CD4-positive, alpha-beta T cell (primary cell): ENCODE measurements around the gene GPR119. TPM values are rescaled to one million over a fixed set of nuclear protein-coding genes. Genes with fewer than 3 reads are reported as not detected.
"Not testable (repeated sequence)": the region's sequence is repeated elsewhere in the genome, so short reads cannot be mapped to it uniquely, and the experiment has no call there.

ENCODE experiments used
- ATAC-seq: fragments of 200-7000 bp; cut with Tn5 transposase; one replicate; pipeline ENCODE4 v1.10.0; 2022; ENCODE audit warnings: mild to moderate bottlenecking; ENCODE audit not compliant: poor library complexity
- CTCF ChIA-PET: fragments of 350-600 bp; sonication (Branson Sonifier 250); formaldehyde crosslinking; loops from one replicate; lab custom pipeline; 2021; ENCODE audit warnings: antibody characterized with exemption, inconsistent platforms; lab: Charles Lee
- POLR2A ChIA-PET: fragments of 350-600 bp; sonication (Branson Sonifier 250); formaldehyde crosslinking; loops from one replicate; lab custom pipeline; 2021; ENCODE audit warnings: antibody characterized with exemption, inconsistent platforms; lab: Charles Lee
- DNase-seq, 14 experiments: peaks; one replicate each; pipeline ENCODE4 v3.0.0-alpha.2; 2013 to 2020; ENCODE audit warnings: mixed read lengths in 2 of 14
- H3K27ac ChIP-seq, 2 donors: one replicate each; pipeline versions ENCODE4 v1.5.1 to v1.7.0; 2013; ENCODE audit warnings: low read length in 2 of 2, low read depth in 1 of 2, mild to moderate bottlenecking in 1 of 2
- H3K27me3 ChIP-seq, 2 experiments: 1 replicate in 1 of 2; 2 replicates in 1 of 2; pipeline versions ENCODE4 v1.6.1 to v1.7.0; 2013; ENCODE audit warnings: low read length in 2 of 2, control low read depth in 1 of 2, mild to moderate bottlenecking in 1 of 2, moderate library complexity in 1 of 2; ENCODE audit not compliant: insufficient read depth in 2 of 2, control insufficient read depth in 1 of 2
- H3K36me3 ChIP-seq: one replicate; pipeline ENCODE4 v1.6.1; 2013; ENCODE audit warnings: low read length, control low read depth; ENCODE audit not compliant: insufficient read depth
- H3K4me1 ChIP-seq: one replicate; pipeline ENCODE4 v1.6.1; 2013; ENCODE audit warnings: low read length, control low read depth; ENCODE audit not compliant: insufficient read depth
- H3K4me3 ChIP-seq: one replicate; pipeline ENCODE4 v1.5.1; 2013; ENCODE audit warnings: mild to moderate bottlenecking, low read length, moderate library complexity
- H3K9me3 ChIP-seq, 2 experiments: 1 replicate in 1 of 2; 2 replicates in 1 of 2; pipeline versions ENCODE4 v1.6.1 to v1.7.0; 2013; ENCODE audit warnings: low read length in 2 of 2, mild to moderate bottlenecking in 2 of 2, control low read depth in 1 of 2, moderate library complexity in 1 of 2; ENCODE audit not compliant: control insufficient read depth in 1 of 2, insufficient read depth in 1 of 2
- H3K27ac Mint-ChIP-seq: one replicate; pipeline ENCODE4 v1.8.0; 2020; ENCODE audit warnings: mixed read lengths
- H3K27me3 Mint-ChIP-seq: one replicate; pipeline ENCODE4 v1.8.0; 2021; ENCODE audit warnings: mixed read lengths
- H3K36me3 Mint-ChIP-seq: one replicate; pipeline ENCODE4 v1.8.0; 2021; ENCODE audit warnings: low read depth, mixed read lengths
- H3K4me1 Mint-ChIP-seq: one replicate; pipeline ENCODE4 v1.8.0; 2021; ENCODE audit warnings: low read depth, mixed read lengths
- H3K4me3 Mint-ChIP-seq: one replicate; pipeline ENCODE4 v1.8.0; 2020; ENCODE audit warnings: mild to moderate bottlenecking, mixed read lengths
- H3K9me3 Mint-ChIP-seq: one replicate; pipeline ENCODE4 v1.8.0; 2020; ENCODE audit warnings: mixed read lengths
- CTCF ChIP-seq: fragments of 200-600 bp; IDR thresholded peaks from one replicate; pipeline ENCODE4 v1.8.0; 2022; ENCODE audit warnings: antibody characterized with exemption, mild to moderate bottlenecking
- intact Hi-C, 2 experiments: fragments of 100-400 bp; cut with DNase I in 1 of 2; cut with micrococcal nuclease in 1 of 2; formaldehyde crosslinking; loops; one replicate each; pipeline versions ENCODE4 v1.15.1 to v1.9.0; 2023 to 2025; cut with DNase I, micrococcal nuclease
- total RNA-seq, 174 experiments: library from RNA in 2 of 174; stranded (reverse) in 2 of 174; gene quantifications; one replicate each; pipeline ENCODE4 v1.2.3 and lab custom pipeline; 2021 to 2026

Gene GPR119
- total RNA-seq, 2 experiments from 2014 or later, result not detected

GRCh38 chrX:130376077-130376476 lies 9.4 kb downstream of the GPR119 start:
- Histone ChIP-seq H3K27me3 (no peaks in the 10 kb centered on the region), H3K4me1 (no peaks in the 10 kb centered on the region), H3K9me3 (no peaks in the 10 kb centered on the region), H3K36me3 (no peaks in the 10 kb centered on the region), H3K4me3 (no peak overlapping the region), H3K27ac (no peak overlapping the region)
- no peak for TF ChIP-seq CTCF
- ATAC-seq (no peak), DNase-seq (no peak)
- Mint-ChIP-seq H3K36me3 (peaks cover 6% of the 10 kb centered on the region), H3K9me3 (no peaks in the 10 kb centered on the region), H3K27ac (no peak overlapping the region), H3K4me1 (no peaks in the 10 kb centered on the region), H3K4me3 (no peak overlapping the region), H3K27me3 (no peaks in the 10 kb centered on the region)
- POLR2A ChIA-PET, result no interaction called here
- CTCF ChIA-PET, result no interaction called here
- intact Hi-C loops, result no loop called here

DNA sequence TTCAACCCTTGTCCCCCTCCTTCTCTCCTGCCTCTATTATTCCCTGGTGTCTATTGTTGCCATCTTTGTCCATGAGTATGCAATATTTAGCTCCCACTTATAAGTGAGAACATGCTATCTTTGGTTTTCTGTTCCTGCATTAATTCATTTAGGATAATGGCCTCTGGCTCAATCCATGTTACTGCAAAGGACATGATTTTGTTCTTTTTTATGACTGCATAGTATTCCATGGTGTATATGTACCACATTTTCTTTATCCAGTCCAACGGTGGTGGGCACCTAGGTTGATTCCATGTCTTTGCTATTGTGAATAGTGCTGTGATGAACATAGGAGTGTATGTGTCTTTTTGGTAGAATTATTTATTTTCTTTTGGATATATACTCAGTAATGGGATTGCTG lies 33.4 kb downstream of the GPR119 start:
- DNase-seq, intact Hi-C loops, H3K27me3 Mint-ChIP-seq: not testable (repeated sequence)

DNA sequence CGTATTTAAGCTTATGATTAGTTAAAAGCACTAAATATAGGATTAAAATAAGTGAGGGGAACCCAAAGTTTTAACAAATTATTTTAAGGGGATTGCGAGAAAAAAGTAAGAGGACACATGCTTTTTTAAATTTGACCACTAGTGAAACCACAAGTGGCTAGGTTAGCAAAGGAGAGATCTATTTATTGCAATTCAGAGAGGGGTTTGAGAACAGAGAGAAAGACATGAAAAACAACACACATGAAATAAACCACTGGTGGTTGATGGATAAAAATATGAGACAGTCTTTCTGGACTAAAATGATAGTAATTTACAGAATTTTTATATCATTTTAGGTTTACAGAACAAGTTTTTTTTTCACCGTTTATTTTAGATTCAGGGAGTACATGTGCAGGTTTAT lies 33.9 kb downstream of the GPR119 start:
- Mint-ChIP-seq H3K27me3 (no peaks in the 10 kb centered on the region), H3K4me3 (no peak overlapping the region), H3K4me1 (no peaks in the 10 kb centered on the region), H3K9me3 (no peaks in the 10 kb centered on the region), H3K27ac (no peak overlapping the region), H3K36me3 (peaks cover 45% of the 10 kb centered on the region)
- intact Hi-C loops, result no loop called here
- ChIA-PET POLR2A (no interaction called here), CTCF (no interaction called here)
- no peak for DNase-seq
- Histone ChIP-seq H3K4me3 (no peak overlapping the region), H3K27me3 (no peaks in the 10 kb centered on the region), H3K27ac (no peak overlapping the region), H3K36me3 (peaks cover 15% of the 10 kb centered on the region), H3K9me3 (no peaks in the 10 kb centered on the region), H3K4me1 (no peaks in the 10 kb centered on the region)
- no peak for ATAC-seq
- TF ChIP-seq CTCF, result no peak

More for the DNA sequence above, 33.4 kb downstream of the GPR119 start:
- H3K4me3 ChIP-seq, H3K4me1 ChIP-seq, H3K4me1 Mint-ChIP-seq, H3K9me3 ChIP-seq, H3K27ac Mint-ChIP-seq, CTCF ChIA-PET, ATAC-seq, H3K27me3 ChIP-seq, H3K27ac ChIP-seq, H3K9me3 Mint-ChIP-seq, H3K4me3 Mint-ChIP-seq, POLR2A ChIA-PET: not testable (repeated sequence)
- H3K36me3 Mint-ChIP-seq, result peaks cover 49% of the 10 kb centered on the region
- H3K36me3 ChIP-seq, result peaks cover 15% of the 10 kb centered on the region

- no peak for ATAC-seq
- Mint-ChIP-seq H3K36me3 (peaks cover 29% of the 10 kb centered on the region), H3K4me3 (no peak overlapping the region), H3K27ac (no peak overlapping the region), H3K27me3 (no peaks in the 10 kb centered on the region), H3K4me1 (peaks cover 6% of the 10 kb centered on the region), H3K9me3 (no peaks in the 10 kb centered on the region)
- no peak for DNase-seq
- CTCF ChIA-PET, result no interaction called here
- Histone ChIP-seq H3K36me3 (peaks cover 15% of the 10 kb centered on the region), H3K4me1 (no peaks in the 10 kb centered on the region), H3K27me3 (no peaks in the 10 kb centered on the region), H3K27ac (no peak overlapping the region), H3K9me3 (no peaks in the 10 kb centered on the region), H3K4me3 (no peak overlapping the region)
- POLR2A ChIA-PET, result no interaction called here
- no peak for TF ChIP-seq CTCF
- intact Hi-C loops, result no loop called here
These were observed 38.2 kb downstream of the GPR119 start for GRCh38 chrX:130347321-130347720.
